SK-N-SH treated with all-trans-retinoic acid at 6 μM for 48 hours (cell line): ENCODE data around the gene FZD2.
"Not testable (repeated sequence)": the region's sequence is repeated elsewhere in the genome, so short reads cannot be mapped to it uniquely, and the experiment has no call there.

ENCODE experiments used
- CSRNP3 ChIP-seq: fragments of 250-450 bp; sonication (Bioruptor Pico); IDR thresholded peaks from 2 replicates; pipeline ENCODE4 v1.5.1; 2021; ENCODE audit warnings: mild to moderate bottlenecking, moderate library complexity
- PPARA ChIP-seq: fragments of 250-450 bp; sonication (Bioruptor Pico); IDR thresholded peaks from 2 replicates; pipeline ENCODE4 v1.5.0; 2020; ENCODE audit warnings: mild to moderate bottlenecking, borderline replicate concordance
- SNAI2 ChIP-seq: fragments of 250-450 bp; sonication (Bioruptor Pico); IDR thresholded peaks from 2 replicates; pipeline ENCODE4 v1.5.0; 2020; ENCODE audit warnings: mild to moderate bottlenecking, moderate library complexity
- ZNF8 ChIP-seq: fragments of 450-650 bp; formaldehyde crosslinking; IDR thresholded peaks from 2 replicates; pipeline ENCODE4 v1.5.0; 2020; ENCODE audit warnings: mild to moderate bottlenecking, moderate library complexity

- TF ChIP-seq PPARA, SNAI2, ZNF8, CSRNP3 (CRISPR knock-in tag): not testable (repeated sequence)
Measured at GRCh38 chr17:44511241-44512134, 45.8 kb upstream of the FZD2 start.
